Stimulated activated CD4-positive, alpha-beta T cell treated with anti-CD3 and anti-CD28 coated beads, Interleukin-4, amount 100 ng/mL, for 4 hours (primary cell): Measurements from ENCODE around the gene TMEM205.
"Not testable (repeated sequence)": the region's sequence is repeated elsewhere in the genome, so short reads cannot be mapped to it uniquely, and the experiment has no call there.

Experiments used
- DNase-seq, 2 experiments: peaks; one replicate each; pipeline ENCODE4 v3.0.0-alpha.2; 2020

The TMEM205 gene

GRCh38 chr19:11370744-11371143 is 24.7 kb upstream of the TMEM205 start:
- DNase-seq = no peak

GRCh38 chr19:11367528-11367927 is 21.5 kb upstream of the TMEM205 start:
- no peak for DNase-seq

- no peak for DNase-seq
Measured at GRCh38 chr19:11365557-11366117, 19.6 kb upstream of the TMEM205 start.

- no peak for DNase-seq
Measured at GRCh38 chr19:11364935-11365334, 18.9 kb upstream of the TMEM205 start.

- no peak for DNase-seq
Measured at GRCh38 chr19:11364296-11364904, 18.3 kb upstream of the TMEM205 start.

GRCh38 chr19:11363881-11364280 is 17.8 kb upstream of the TMEM205 start:
- DNase-seq = no peak

- DNase-seq = no peak
Measured at GRCh38 chr19:11361771-11362731, 16.0 kb upstream of the TMEM205 start.

- no peak for DNase-seq
Measured at GRCh38 chr19:11361037-11361770, 15.1 kb upstream of the TMEM205 start.

- DNase-seq = no peak
Measured at GRCh38 chr19:11359421-11359820, 13.4 kb upstream of the TMEM205 start.

- DNase-seq = no peak
Measured at GRCh38 chr19:11356676-11357550, 10.8 kb upstream of the TMEM205 start.

GRCh38 chr19:11356074-11356397 is 10.0 kb upstream of the TMEM205 start:
- no peak for DNase-seq

- DNase-seq = peak; percentile 81 to 82
Measured at GRCh38 chr19:11355160-11356073, 9.3 kb upstream of the TMEM205 start, which contains the start of gene PLPPR2. Gene PLPPR2, plus strand, starts transcription at chr19:11355432. Its CDS starts 2,242 bp downstream, at chr19:11357674.

- DNase-seq = not testable (repeated sequence)
Measured at GRCh38 chr19:11354102-11354501, 8.0 kb upstream of the TMEM205 start.

- no peak for DNase-seq
Measured at GRCh38 chr19:11349171-11349570, 3.1 kb upstream of the TMEM205 start.

GRCh38 chr19:11347546-11348039 is 1.5 kb upstream of the TMEM205 start:
- DNase-seq = no peak

- DNase-seq = no peak
Measured at GRCh38 chr19:11345122-11345803, 805 bp downstream of the TMEM205 start.

- no peak for DNase-seq
Measured at GRCh38 chr19:11342429-11342828, 3.6 kb downstream of the TMEM205 start.

GRCh38 chr19:11340099-11340467 is 6.0 kb downstream of the TMEM205 start:
- DNase-seq = not testable (repeated sequence)

GRCh38 chr19:11339254-11340098 is 6.6 kb downstream of the TMEM205 start, which contains the start of gene RAB3D:
Gene RAB3D, minus strand, starts transcription at chr19:11339657. Its CDS starts 2,258 bp downstream, at chr19:11337399.
- peak; percentile 80 to 86 for DNase-seq
